Measurements from ENCODE around the gene SND1. TPM values are rescaled to one million over a fixed set of nuclear protein-coding genes. Genes with fewer than 3 reads are reported as not detected.

The SND1 gene
- total RNA-seq, 2 donors from 2014 or later, result 146 to 155 TPM

DNA sequence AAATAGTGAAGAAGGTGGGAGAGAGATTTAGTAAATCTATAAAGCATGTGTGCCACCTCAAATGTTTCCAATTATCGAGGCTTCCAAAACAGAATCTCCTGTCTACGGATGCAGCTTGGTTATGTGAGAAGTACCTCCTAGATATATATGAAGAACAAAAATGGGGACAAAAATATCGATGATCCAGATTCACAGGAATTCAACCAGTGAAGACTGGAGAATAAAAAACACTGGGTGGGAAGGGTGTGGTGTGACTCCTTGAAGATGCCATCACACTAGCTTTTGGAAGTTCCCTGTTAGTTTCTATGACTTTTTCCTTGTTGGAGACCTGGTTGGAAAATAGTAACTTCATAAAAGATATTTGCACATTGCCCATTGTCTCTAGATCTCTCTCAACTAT is 226.8 kb downstream of the SND1 start:
- WGBS, 2 donors, result 94 to 95% methylated on average over 3 of the region's 3 CpGs
- H3K36me3 ChIP-seq (replicated peaks in 1 of 2; ENCODE audit: insufficient read depth in 1 of 2, low read depth in 2 of 2), result no peaks in the 10 kb centered on the region
- DNase-seq, result no peak
- no peak overlapping the region for H3K4me3 ChIP-seq
- TF ChIP-seq, protein P1, sequence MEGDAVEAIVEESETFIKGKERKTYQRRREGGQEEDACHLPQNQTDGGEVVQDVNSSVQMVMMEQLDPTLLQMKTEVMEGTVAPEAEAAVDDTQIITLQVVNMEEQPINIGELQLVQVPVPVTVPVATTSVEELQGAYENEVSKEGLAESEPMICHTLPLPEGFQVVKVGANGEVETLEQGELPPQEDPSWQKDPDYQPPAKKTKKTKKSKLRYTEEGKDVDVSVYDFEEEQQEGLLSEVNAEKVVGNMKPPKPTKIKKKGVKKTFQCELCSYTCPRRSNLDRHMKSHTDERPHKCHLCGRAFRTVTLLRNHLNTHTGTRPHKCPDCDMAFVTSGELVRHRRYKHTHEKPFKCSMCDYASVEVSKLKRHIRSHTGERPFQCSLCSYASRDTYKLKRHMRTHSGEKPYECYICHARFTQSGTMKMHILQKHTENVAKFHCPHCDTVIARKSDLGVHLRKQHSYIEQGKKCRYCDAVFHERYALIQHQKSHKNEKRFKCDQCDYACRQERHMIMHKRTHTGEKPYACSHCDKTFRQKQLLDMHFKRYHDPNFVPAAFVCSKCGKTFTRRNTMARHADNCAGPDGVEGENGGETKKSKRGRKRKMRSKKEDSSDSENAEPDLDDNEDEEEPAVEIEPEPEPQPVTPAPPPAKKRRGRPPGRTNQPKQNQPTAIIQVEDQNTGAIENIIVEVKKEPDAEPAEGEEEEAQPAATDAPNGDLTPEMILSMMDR (IDR thresholded peaks at IDR 0.05), result no peak
- TF ChIP-seq POLR2A (IDR thresholded peaks at IDR 0.05), result no peak
- H3K27ac ChIP-seq, result peak overlapping the region in 1 of 4 donors; percentile 0
- H3K27me3 ChIP-seq, result no peaks in the 10 kb centered on the region
- peaks cover 62% of the 10 kb centered on the region for H3K4me1 ChIP-seq
- no peaks in the 10 kb centered on the region for H3K9me3 ChIP-seq
- no peak for ATAC-seq
- intact Hi-C loops (cut with DNase I), result no loop called here

DNA sequence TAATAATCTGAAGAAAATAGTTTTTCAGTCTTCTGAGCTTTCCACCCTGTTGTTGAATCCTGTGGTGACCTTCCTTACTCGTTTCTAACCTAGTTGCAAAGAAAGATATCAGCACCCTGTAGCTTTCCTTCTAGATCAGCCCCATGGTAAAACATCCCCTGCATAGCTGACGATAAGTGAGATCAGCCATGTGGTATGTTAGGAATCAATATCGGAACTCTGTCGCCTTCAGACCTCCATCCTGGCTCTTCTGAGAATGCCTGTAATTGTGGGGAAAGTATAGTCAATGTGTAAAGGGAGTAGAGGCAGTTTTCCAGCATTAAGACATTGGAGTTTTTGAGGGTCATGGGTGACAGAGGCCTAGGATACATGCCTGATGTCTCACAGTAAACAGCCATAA is 227.4 kb downstream of the SND1 start:
- intact Hi-C loops (cut with DNase I), result no loop called here
- DNase-seq (no peak), ATAC-seq (no peak)
- Histone ChIP-seq H3K27ac (peak overlapping the region in 1 of 4 donors; percentile 0), H3K4me1 (peaks cover 69% of the 10 kb centered on the region), H3K4me3 (no peak overlapping the region), H3K36me3 (replicated peaks in 1 of 2; ENCODE audit: insufficient read depth in 1 of 2, low read depth in 2 of 2) (no peaks in the 10 kb centered on the region), H3K9me3 (no peaks in the 10 kb centered on the region), H3K27me3 (no peaks in the 10 kb centered on the region)
- WGBS, 2 donors, result 59 to 61% methylated on average over 4 of the region's 4 CpGs
- TF ChIP-seq, protein P1 (IDR thresholded peaks at IDR 0.05), result no peak
- TF ChIP-seq POLR2A (IDR thresholded peaks at IDR 0.05), result no peak

DNA sequence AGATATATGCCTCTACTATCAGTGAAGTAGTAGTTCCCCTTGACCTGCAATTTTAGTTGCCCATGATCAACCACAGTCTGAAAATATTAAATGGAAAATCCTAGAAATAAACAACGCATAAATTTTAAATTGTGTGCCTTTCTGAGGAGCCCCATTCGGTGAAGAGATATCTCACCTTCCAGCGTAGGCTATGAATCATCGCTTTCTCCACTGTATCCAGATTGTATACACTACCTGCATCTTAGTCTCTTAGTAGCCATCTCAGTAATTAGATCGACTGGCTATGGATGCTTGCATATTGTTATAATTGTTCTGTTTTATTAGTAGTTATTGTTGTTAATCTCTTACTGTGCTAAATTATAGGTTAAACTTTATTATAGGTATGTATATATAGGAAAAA is 227.9 kb downstream of the SND1 start:
- TF ChIP-seq POLR2A (IDR thresholded peaks at IDR 0.05), result no peak
- TF ChIP-seq, protein P1 (IDR thresholded peaks at IDR 0.05), result no peak

DNA sequence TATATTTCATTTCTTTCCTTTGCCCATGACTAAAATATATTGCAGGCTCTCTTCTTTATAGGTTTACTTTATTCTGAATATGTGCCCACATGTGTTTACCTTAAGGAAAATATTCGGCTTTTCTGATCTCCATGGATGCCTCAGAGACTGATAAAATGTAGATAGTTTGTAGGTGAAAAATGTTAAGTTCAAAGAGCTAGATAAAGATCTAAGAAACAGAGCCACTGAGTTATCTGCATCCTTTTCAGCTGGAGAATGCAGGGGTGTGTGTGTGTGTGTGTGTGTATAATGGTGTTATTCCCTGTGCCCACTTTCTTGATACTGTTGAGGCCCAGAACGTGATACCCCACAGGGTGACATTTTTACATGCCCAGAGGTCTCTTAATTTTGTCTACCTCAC is 228.5 kb downstream of the SND1 start:
- Histone ChIP-seq H3K4me3 (no peak overlapping the region), H3K36me3 (replicated peaks in 1 of 2; ENCODE audit: insufficient read depth in 1 of 2, low read depth in 2 of 2) (no peaks in the 10 kb centered on the region), H3K9me3 (no peaks in the 10 kb centered on the region), H3K27me3 (no peaks in the 10 kb centered on the region), H3K4me1 (peaks cover 74% of the 10 kb centered on the region), H3K27ac (no peak overlapping the region)
- WGBS, 2 donors, result 61 to 65% methylated on average over 2 of the region's 2 CpGs
- TF ChIP-seq POLR2A (IDR thresholded peaks at IDR 0.05), result no peak
- TF ChIP-seq, protein P1 (IDR thresholded peaks at IDR 0.05), result no peak
- intact Hi-C loops (cut with DNase I), result no loop called here
- no peak for ATAC-seq
- no peak for DNase-seq

More for the DNA sequence above, 227.9 kb downstream of the SND1 start:
- Histone ChIP-seq H3K36me3 (replicated peaks in 1 of 2; ENCODE audit: insufficient read depth in 1 of 2, low read depth in 2 of 2) (no peaks in the 10 kb centered on the region), H3K27me3 (no peaks in the 10 kb centered on the region), H3K4me3 (no peak overlapping the region), H3K4me1 (peaks cover 73% of the 10 kb centered on the region), H3K27ac (no peak overlapping the region), H3K9me3 (no peaks in the 10 kb centered on the region)
- intact Hi-C loops (cut with DNase I), result no loop called here
- ATAC-seq (no peak), DNase-seq (no peak)
- 90 to 91% methylated on average over 5 of the region's 5 CpGs for WGBS, 2 donors

DNA sequence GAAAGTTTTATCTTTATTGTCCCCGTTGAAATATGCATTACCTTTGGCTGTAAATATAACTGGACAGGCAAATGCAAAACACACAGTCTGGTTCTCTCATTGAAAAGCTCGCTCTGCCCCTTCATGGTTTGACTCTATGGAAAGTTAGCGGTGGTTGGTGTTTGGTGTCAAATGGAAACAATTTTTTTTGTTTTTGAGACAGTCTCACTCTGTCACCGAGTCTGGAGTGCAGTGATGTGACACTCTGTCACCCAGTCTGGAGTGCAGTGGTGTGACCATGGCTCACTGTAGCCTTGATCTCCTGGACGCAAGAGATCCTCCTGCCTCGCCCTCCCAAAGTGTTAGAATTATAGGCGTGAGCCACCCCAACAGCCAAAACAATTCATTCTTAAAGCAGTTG is 229.6 kb downstream of the SND1 start:
- no peaks in the 10 kb centered on the region for H3K27me3 ChIP-seq
- ATAC-seq (no peak), DNase-seq (no peak)
- H3K4me3 ChIP-seq, result no peak overlapping the region
- no peaks in the 10 kb centered on the region for H3K36me3 ChIP-seq (replicated peaks in 1 of 2; ENCODE audit: insufficient read depth in 1 of 2, low read depth in 2 of 2)
- H3K4me1 ChIP-seq, result peaks cover 80% of the 10 kb centered on the region
- TF ChIP-seq POLR2A (IDR thresholded peaks at IDR 0.05), result no peak
- TF ChIP-seq, protein P1 (IDR thresholded peaks at IDR 0.05), result no peak
- H3K27ac ChIP-seq, result peak overlapping the region in 1 of 4 donors; percentile 55
- intact Hi-C loops (cut with DNase I), result no loop called here
- no peaks in the 10 kb centered on the region for H3K9me3 ChIP-seq
- WGBS, 2 donors, result 87 to 92% methylated on average over 7 of the region's 7 CpGs

Measured in body of pancreas (tissue), 4 donors.